Subcutaneous abdominal adipose tissue (tissue), 5 donors: ENCODE measurements around the gene CYP1A1.

Source experiments
- H3K27ac ChIP-seq: one replicate; pipeline ENCODE4 v1.7.0; 2013; ENCODE audit warnings: low read depth, mild to moderate bottlenecking, inconsistent platforms, low read length, moderate library complexity
- H3K27me3 ChIP-seq, 5 donors: one replicate each; pipeline ENCODE4 v1.7.0; 2013; ENCODE audit warnings: low read length in 5 of 5, inconsistent platforms in 1 of 5; ENCODE audit not compliant: control insufficient read depth in 5 of 5, insufficient read depth in 4 of 5
- H3K36me3 ChIP-seq, 5 donors: one replicate each; pipeline ENCODE4 v1.7.0; 2013; ENCODE audit warnings: low read length in 5 of 5; ENCODE audit not compliant: control insufficient read depth in 5 of 5, insufficient read depth in 5 of 5
- H3K4me1 ChIP-seq, 5 donors: one replicate each; pipeline ENCODE4 v1.7.0; 2013; ENCODE audit warnings: low read length in 5 of 5, mild to moderate bottlenecking in 3 of 5, moderate library complexity in 1 of 5; ENCODE audit not compliant: control insufficient read depth in 5 of 5, insufficient read depth in 5 of 5
- H3K4me3 ChIP-seq, 5 donors: one replicate each; pipeline ENCODE4 v1.7.0; 2013; ENCODE audit warnings: low read length in 5 of 5, low read depth in 1 of 5
- H3K9ac ChIP-seq, 5 donors: one replicate each; pipeline ENCODE4 v1.7.0; 2013; ENCODE audit warnings: low read length in 5 of 5, mild to moderate bottlenecking in 4 of 5, moderate library complexity in 3 of 5
- H3K9me3 ChIP-seq, 5 donors: one replicate each; pipeline ENCODE4 v1.7.0; 2013; ENCODE audit warnings: low read length in 5 of 5; ENCODE audit not compliant: control insufficient read depth in 5 of 5
- donor health status: healthy.
- donor health status: healthy.
- donor health status: healthy.
- donor health status: healthy.
- donor health status: healthy.

CYP1A1 gene

DNA sequence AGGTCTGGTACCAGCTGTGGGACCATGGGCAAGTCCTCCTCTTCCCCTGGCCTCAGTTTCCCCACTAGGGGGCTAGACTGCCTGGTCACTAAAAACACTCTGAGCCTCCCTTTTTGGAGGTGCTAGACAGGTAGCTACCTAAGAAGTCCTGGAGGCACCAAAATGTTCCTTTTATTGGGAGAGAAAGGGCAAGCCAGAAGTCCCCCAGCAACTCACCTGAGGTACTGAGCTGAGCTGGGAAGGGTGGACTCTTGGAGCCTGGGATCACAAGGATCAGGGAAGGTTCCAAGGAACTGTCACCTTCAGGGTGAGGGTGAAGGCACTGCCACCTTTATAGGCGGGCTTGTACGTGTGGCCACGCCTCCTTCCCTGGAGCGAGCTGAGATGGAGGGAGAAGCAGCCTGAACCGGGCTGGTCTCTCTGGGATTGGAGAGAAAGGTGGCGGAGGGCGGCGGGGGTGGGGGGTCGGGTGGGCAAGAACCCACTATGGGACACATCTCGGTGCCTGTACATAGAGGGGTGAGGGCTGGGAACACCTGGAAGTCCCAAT lies at the start of gene CYP1A1:
TSS of gene CYP1A1 (minus strand) at position 304 of the 550 bp plus-strand sequence. CDS start 2,431 bp downstream, outside the sequence.
- Histone ChIP-seq H3K9me3 (no peaks in the 10 kb centered on the region), H3K27me3 (peaks cover 9 to 21% (median 13%) of the 10 kb centered on the region in 5 donors), H3K4me3 (peak within 1 kb of the TSS; percentile 48 to 69 (median 64)), H3K4me1 (peaks cover 5 to 16% (median 14%) of the 10 kb centered on the region in 5 donors), H3K36me3 (no peaks in the 10 kb centered on the region), H3K9ac (peak within 1 kb of the TSS in 3 of 5 donors; percentile 21 to 41 (median 35)), H3K27ac (no peak within 1 kb of the TSS)

DNA sequence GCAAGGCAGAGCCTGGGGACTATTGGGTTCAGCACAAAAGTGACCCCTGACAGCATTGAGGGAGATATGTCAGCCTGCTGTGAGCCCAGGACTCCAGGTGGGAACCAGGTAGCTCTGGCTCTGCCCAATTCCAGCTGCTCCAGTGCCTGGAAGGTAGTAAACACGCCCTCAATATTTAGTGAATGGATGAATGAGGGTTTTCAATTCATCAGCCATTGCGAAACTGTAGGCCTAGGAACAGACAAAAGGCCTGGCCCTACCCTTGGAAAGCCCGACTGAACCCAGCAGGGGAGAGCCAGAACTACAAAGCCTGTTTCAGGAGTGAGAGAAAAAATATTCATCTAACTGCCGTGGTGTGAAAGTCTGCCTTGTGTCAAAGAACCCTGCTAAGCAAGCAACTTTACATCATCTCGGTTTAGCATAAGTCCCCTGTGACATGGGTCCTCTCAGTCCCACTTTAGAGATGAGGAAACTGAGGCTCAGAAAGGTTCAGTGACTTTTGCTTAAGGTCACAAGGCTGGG lies 48.5 kb upstream of the CYP1A1 start:
- Histone ChIP-seq H3K27ac (no peak overlapping the region), H3K4me1 (peaks cover 0 to 45% (median 29%) of the 10 kb centered on the region in 5 donors), H3K9ac (no peak overlapping the region), H3K36me3 (no peaks in the 10 kb centered on the region), H3K27me3 (peaks cover 0 to 7% (median 0%) of the 10 kb centered on the region in 5 donors), H3K4me3 (no peak overlapping the region), H3K9me3 (no peaks in the 10 kb centered on the region)

DNA sequence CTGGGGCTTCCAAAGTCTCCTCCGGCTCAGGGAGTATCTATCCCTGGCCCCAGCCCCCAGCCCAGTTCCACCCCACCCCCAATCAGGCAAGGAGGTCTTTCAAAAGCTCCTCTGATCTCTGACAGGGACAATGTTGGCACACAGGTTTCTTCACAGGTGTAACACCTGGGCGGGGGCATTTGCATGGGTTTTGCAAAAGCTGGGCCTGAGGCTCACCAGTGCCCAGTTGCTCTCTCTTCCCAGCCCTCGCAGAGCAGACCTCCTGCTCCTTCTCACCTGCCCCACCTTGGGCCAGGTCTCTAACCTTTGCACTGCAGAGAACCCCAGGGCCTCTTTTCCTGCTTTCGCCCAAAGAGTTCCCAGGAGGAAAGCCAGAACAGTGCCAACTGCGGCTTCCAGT lies 48.0 kb upstream of the CYP1A1 start:
- Histone ChIP-seq H3K9me3 (no peaks in the 10 kb centered on the region), H3K27me3 (peaks cover 0 to 7% (median 0%) of the 10 kb centered on the region in 5 donors), H3K4me3 (no peak overlapping the region), H3K27ac (no peak overlapping the region), H3K4me1 (peaks cover 0 to 44% (median 32%) of the 10 kb centered on the region in 5 donors), H3K36me3 (no peaks in the 10 kb centered on the region), H3K9ac (no peak overlapping the region)

GRCh38 chr15:74770211-74770903 lies 45.0 kb upstream of the CYP1A1 start:
- Histone ChIP-seq H3K9me3 (no peaks in the 10 kb centered on the region), H3K9ac (no peak overlapping the region), H3K27me3 (peaks cover 0 to 18% (median 4%) of the 10 kb centered on the region in 5 donors), H3K27ac (no peak overlapping the region), H3K4me1 (peaks cover 0 to 14% (median 7%) of the 10 kb centered on the region in 5 donors), H3K4me3 (no peak overlapping the region), H3K36me3 (no peaks in the 10 kb centered on the region)

- H3K27me3 ChIP-seq, result peaks cover 0 to 18% (median 4%) of the 10 kb centered on the region in 5 donors
- H3K9me3 ChIP-seq, result no peaks in the 10 kb centered on the region
- H3K36me3 ChIP-seq, result no peaks in the 10 kb centered on the region
- H3K4me3 ChIP-seq, result no peak overlapping the region
- H3K4me1 ChIP-seq, result peaks cover 0 to 12% (median 5%) of the 10 kb centered on the region in 5 donors
- H3K9ac ChIP-seq, result no peak overlapping the region
- no peak overlapping the region for H3K27ac ChIP-seq
These were observed 44.2 kb upstream of the CYP1A1 start for GRCh38 chr15:74769463-74770025.

- Histone ChIP-seq H3K27ac (no peak overlapping the region), H3K36me3 (no peaks in the 10 kb centered on the region), H3K9ac (no peak overlapping the region), H3K9me3 (no peaks in the 10 kb centered on the region), H3K4me3 (no peak overlapping the region), H3K27me3 (peaks cover 0 to 18% (median 4%) of the 10 kb centered on the region in 5 donors), H3K4me1 (peaks cover 0 to 12% (median 5%) of the 10 kb centered on the region in 5 donors)
These were observed 43.5 kb upstream of the CYP1A1 start for GRCh38 chr15:74768771-74769342.

GRCh38 chr15:74768099-74768770 lies 42.9 kb upstream of the CYP1A1 start:
- Histone ChIP-seq H3K36me3 (no peaks in the 10 kb centered on the region), H3K4me3 (no peak overlapping the region), H3K4me1 (peaks cover 0 to 12% (median 7%) of the 10 kb centered on the region in 5 donors), H3K9me3 (no peaks in the 10 kb centered on the region), H3K27me3 (peaks cover 4 to 20% (median 8%) of the 10 kb centered on the region in 5 donors), H3K27ac (no peak overlapping the region), H3K9ac (no peak overlapping the region)

- no peak overlapping the region for H3K27ac ChIP-seq
- no peak overlapping the region for H3K9ac ChIP-seq
- no peaks in the 10 kb centered on the region for H3K9me3 ChIP-seq
- H3K27me3 ChIP-seq, result peaks cover 4 to 22% (median 9%) of the 10 kb centered on the region in 5 donors
- H3K4me1 ChIP-seq, result peaks cover 0 to 16% (median 8%) of the 10 kb centered on the region in 5 donors
- no peaks in the 10 kb centered on the region for H3K36me3 ChIP-seq
- no peak overlapping the region for H3K4me3 ChIP-seq
These were observed 42.1 kb upstream of the CYP1A1 start for GRCh38 chr15:74767167-74768098.

GRCh38 chr15:74763416-74763815 lies 38.1 kb upstream of the CYP1A1 start:
- H3K27me3 ChIP-seq, result peaks cover 4 to 20% (median 13%) of the 10 kb centered on the region in 5 donors
- H3K4me1 ChIP-seq, result peaks cover 0 to 18% (median 4%) of the 10 kb centered on the region in 5 donors
- no peaks in the 10 kb centered on the region for H3K9me3 ChIP-seq
- no peak overlapping the region for H3K4me3 ChIP-seq
- no peak overlapping the region for H3K27ac ChIP-seq
- H3K9ac ChIP-seq, result no peak overlapping the region
- H3K36me3 ChIP-seq, result no peaks in the 10 kb centered on the region
